GM23248 (cell line): ENCODE measurements around the gene MKI67. TPM values are rescaled to one million over a fixed set of nuclear protein-coding genes. Genes with fewer than 3 reads are reported as not detected.
"Not testable (repeated sequence)": the region's sequence is repeated elsewhere in the genome, so short reads cannot be mapped to it uniquely, and the experiment has no call there.

ENCODE experiments used
- DNase-seq: peaks from one replicate; pipeline ENCODE4 v3.0.0-alpha.2; 2015
- H2AFZ ChIP-seq: fragments of 200-600 bp; sonication (generic); 2 replicates; pipeline ENCODE4 v1.6.1; 2016; ENCODE audit warnings: antibody characterized with exemption
- H3F3A ChIP-seq: fragments of 200-600 bp; sonication (generic); 2 replicates; pipeline ENCODE4 v1.6.1; 2016; ENCODE audit warnings: mild to moderate bottlenecking, antibody characterized with exemption, mixed run types; ENCODE audit not compliant: insufficient read depth
- H3K27ac ChIP-seq: fragments of 200-600 bp; sonication (generic); 2 replicates; pipeline ENCODE4 v1.5.1; 2016; ENCODE audit warnings: mild to moderate bottlenecking
- H3K27me3 ChIP-seq: fragments of 200-600 bp; sonication (generic); replicated peaks from 2 replicates; pipeline ENCODE4 v1.6.1; 2016; ENCODE audit warnings: mild to moderate bottlenecking; ENCODE audit not compliant: insufficient read depth
- H3K36me3 ChIP-seq: fragments of 200-600 bp; sonication (generic); 2 replicates; pipeline ENCODE4 v1.6.1; 2016; ENCODE audit warnings: low read depth, mild to moderate bottlenecking
- H3K4me1 ChIP-seq: fragments of 200-600 bp; sonication (generic); 2 replicates; pipeline ENCODE4 v1.6.1; 2016; ENCODE audit warnings: mild to moderate bottlenecking; ENCODE audit not compliant: insufficient read depth
- H3K4me2 ChIP-seq: fragments of 200-600 bp; sonication (generic); one replicate; pipeline ENCODE4 v1.6.1; 2016; ENCODE audit warnings: mild to moderate bottlenecking; ENCODE audit not compliant: unreplicated experiment
- H3K4me3 ChIP-seq: fragments of 200-600 bp; sonication (generic); 2 replicates; pipeline ENCODE4 v1.5.1; 2016; ENCODE audit warnings: mild to moderate bottlenecking
- H3K79me2 ChIP-seq: fragments of 200-600 bp; sonication (generic); 2 replicates; pipeline ENCODE4 v1.6.1; 2016; ENCODE audit warnings: mild to moderate bottlenecking; ENCODE audit not compliant: insufficient read depth
- H3K9ac ChIP-seq: fragments of 200-600 bp; sonication (generic); 2 replicates; pipeline ENCODE4 v1.6.1; 2016; ENCODE audit warnings: mild to moderate bottlenecking
- H3K9me2 ChIP-seq: fragments of 200-600 bp; sonication (generic); 2 replicates; pipeline ENCODE4 v1.6.1; 2016; ENCODE audit warnings: mixed run types, mild to moderate bottlenecking, moderate library complexity; ENCODE audit not compliant: insufficient read depth
- H3K9me3 ChIP-seq: fragments of 200-600 bp; sonication (generic); one replicate; pipeline ENCODE4 v1.6.1; 2017; ENCODE audit warnings: low read depth
- H4K20me1 ChIP-seq: fragments of 200-600 bp; sonication (generic); 2 replicates; pipeline ENCODE4 v1.6.0; 2016; ENCODE audit not compliant: insufficient read depth
- EZH2 ChIP-seq: fragments of 200-600 bp; sonication (generic); IDR thresholded peaks from 2 replicates; pipeline ENCODE4 v1.6.1; 2018; ENCODE audit warnings: antibody characterized with exemption, mild to moderate bottlenecking; ENCODE audit not compliant: insufficient read depth, poor library complexity, severe bottlenecking
- EZH2phosphoT487 ChIP-seq: fragments of 200-600 bp; sonication (generic); IDR thresholded peaks from 2 replicates; pipeline ENCODE4 v1.6.1; 2018; ENCODE audit warnings: antibody characterized with exemption, moderate library complexity, mild to moderate bottlenecking, low read depth; ENCODE audit not compliant: insufficient read depth
- WGBS, 2 experiments: methylation state at CpG; one replicate each; pipeline ENCODE4 v1.1.6; 2015 to 2017; ENCODE audit warnings: low lambda C conversion rate in 2 of 2, low coverage in 1 of 2; ENCODE audit errors: missing lambda C conversion rate in 2 of 2; 5-methylcytosine and 5-hydroxymethylcytosine counted together
- in situ Hi-C: fragments of 300-500 bp; cut with MboI; formaldehyde crosslinking; loops from 2 replicates; pipeline ENCODE4 v1.15.0; 2020
- polyA plus RNA-seq: library from polyadenylated mRNA; unstranded; fragments of >200 nt; fragmentation: Nextera tagmentation; extraction: Ambion mirVana; gene quantifications from 2 replicates; pipeline ENCODE4 v1.2.1, GENCODE V29; 2016
- total RNA-seq: library from RNA; depleted of rRNA; stranded (reverse); fragments of >200 nt; shearing (Covaris generic); gene quantifications from 2 replicates; pipeline ENCODE4 v1.2.3, GENCODE V29; 2014

MKI67 gene
- total and polyA plus RNA-seq, 2 experiments from 2014 or later, result 12.2 to 22.5 TPM

DNA sequence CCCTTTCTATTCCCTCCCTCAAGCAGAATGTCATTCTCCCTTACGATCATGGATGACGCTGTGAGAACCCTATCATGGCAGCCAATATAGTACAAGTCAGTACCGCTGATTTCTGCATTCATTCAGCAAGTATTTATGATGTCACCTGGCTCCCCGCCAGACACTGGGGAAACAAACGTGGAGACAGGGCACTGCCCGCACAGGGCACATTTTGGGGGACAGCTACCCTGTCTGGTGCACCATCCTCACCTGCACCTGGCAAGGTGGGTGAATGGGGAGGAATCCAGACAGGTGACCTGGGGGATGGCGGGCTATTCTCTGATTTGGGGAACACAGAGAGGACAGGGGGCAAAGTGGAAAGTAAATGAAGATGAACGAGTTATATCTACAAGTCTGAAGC is 28.4 kb downstream of the MKI67 start:
- in situ Hi-C loops, result no loop called here

DNA sequence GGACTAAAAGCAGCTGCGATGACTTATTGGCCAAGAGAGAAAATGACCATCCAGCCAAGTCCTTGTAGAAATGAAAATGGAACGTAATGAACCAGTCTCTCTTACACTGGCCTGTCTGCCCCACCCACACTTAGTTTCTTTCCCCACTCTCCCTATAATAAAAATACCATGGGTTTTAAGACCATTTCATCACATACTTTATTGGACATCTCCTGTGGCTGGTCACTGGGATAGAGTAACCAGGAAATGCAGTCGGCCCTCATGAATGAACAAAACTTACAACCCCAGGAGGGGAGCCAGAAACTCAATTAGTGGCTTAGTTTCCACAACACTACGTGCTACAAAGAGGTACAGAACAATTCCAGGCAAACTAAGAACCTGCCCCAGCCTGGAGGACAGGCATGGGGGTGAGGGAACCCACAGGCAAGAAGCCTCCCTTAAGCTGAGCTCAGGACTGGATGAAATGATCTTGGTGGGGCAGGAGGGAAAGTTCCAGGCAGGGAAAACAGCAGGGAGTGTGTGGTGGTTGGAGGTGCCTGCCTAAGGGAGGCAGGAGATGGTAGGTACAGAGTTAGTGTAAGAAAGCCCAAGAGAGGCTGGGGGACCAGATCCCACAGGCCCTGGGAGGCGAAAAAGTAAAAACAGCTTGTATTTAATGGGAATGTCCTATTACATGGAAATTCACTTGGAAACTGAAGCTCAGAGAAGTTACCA is 29.6 kb downstream of the MKI67 start:
- Histone ChIP-seq H3K27me3 (no peaks in the 10 kb centered on the region), H3K27ac (no peak overlapping the region), H2AFZ (no peak overlapping the region), H3K79me2 (no peaks in the 10 kb centered on the region), H3K9ac (no peak overlapping the region), H3K36me3 (no peaks in the 10 kb centered on the region), H3K4me3 (no peak overlapping the region), H3K9me3 (no peaks in the 10 kb centered on the region), H4K20me1 (no peaks in the 10 kb centered on the region), H3F3A (no peaks in the 10 kb centered on the region), H3K4me2 (no peak overlapping the region), H3K4me1 (no peaks in the 10 kb centered on the region), H3K9me2 (no peaks in the 10 kb centered on the region)
- in situ Hi-C loops, result no loop called here
- DNase-seq, result peak; percentile 27
- WGBS, 2 experiments, result 81 to 87% methylated on average over 5 of the region's 5 CpGs
- TF ChIP-seq EZH2phosphoT487 (no peak), EZH2 (no peak)

More for the DNA sequence above, 28.4 kb downstream of the MKI67 start:
- Histone ChIP-seq H3K27ac (no peak overlapping the region), H3K27me3 (no peaks in the 10 kb centered on the region), H2AFZ (no peak overlapping the region), H3K9ac (no peak overlapping the region), H4K20me1 (no peaks in the 10 kb centered on the region), H3K4me2 (no peak overlapping the region), H3K36me3 (no peaks in the 10 kb centered on the region), H3K4me1 (no peaks in the 10 kb centered on the region), H3K4me3 (no peak overlapping the region), H3K9me2 (no peaks in the 10 kb centered on the region), H3F3A (no peaks in the 10 kb centered on the region), H3K79me2 (no peaks in the 10 kb centered on the region), H3K9me3 (no peaks in the 10 kb centered on the region)
- peak; percentile 14 for DNase-seq
- 79 to 82% methylated on average over 8 of the region's 8 CpGs for WGBS, 2 experiments
- TF ChIP-seq EZH2phosphoT487 (no peak), EZH2 (no peak)

DNA sequence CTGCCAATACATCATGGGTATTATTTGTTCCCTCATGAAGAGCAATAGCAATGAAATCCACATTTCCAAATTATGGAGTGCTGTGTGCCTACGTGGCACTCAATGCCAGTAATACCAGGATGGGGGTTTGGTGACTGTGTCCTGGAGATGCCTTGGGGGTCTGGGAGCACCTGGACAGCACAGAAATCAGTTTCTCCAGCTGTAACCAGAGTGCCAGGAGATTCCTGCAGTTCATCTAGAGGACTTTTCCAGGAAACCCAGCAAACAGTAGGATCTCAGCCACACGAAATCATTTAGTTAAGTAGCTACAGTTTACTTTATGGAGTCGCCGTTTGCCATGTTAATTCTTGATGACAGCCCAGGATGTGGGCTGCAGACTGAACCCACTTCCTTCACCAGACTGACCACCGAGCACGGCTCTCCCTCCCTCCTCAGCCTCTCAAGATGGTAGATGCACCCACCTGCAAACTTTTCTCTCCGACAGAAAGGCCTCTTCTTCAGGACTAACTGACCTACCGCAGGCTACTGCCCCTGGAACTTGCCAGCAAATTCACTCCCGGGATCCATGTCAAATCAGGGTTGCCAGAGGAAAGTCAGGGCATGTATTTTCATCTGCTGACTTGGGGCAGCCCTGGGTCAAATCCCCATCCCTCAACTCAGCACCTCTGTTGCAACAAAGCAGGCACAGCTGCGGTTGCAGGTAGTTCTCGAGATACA is 30.3 kb downstream of the MKI67 start:
- no peaks in the 10 kb centered on the region for H3K27me3 ChIP-seq
- no peaks in the 10 kb centered on the region for H3F3A ChIP-seq
- TF ChIP-seq EZH2, result no peak
- TF ChIP-seq EZH2phosphoT487, result no peak
- in situ Hi-C loops, result no loop called here
- no peak for DNase-seq
- H3K4me3 ChIP-seq, result no peak overlapping the region
- H3K4me1 ChIP-seq, result no peaks in the 10 kb centered on the region
- no peak overlapping the region for H2AFZ ChIP-seq
- H3K9me2 ChIP-seq, result no peaks in the 10 kb centered on the region
- H3K36me3 ChIP-seq, result no peaks in the 10 kb centered on the region
- no peaks in the 10 kb centered on the region for H3K79me2 ChIP-seq
- H3K27ac ChIP-seq, result no peak overlapping the region
- 91 to 94% methylated on average over 11 of the region's 11 CpGs for WGBS, 2 experiments
- no peak overlapping the region for H3K9ac ChIP-seq
- H3K4me2 ChIP-seq, result no peak overlapping the region
- no peaks in the 10 kb centered on the region for H4K20me1 ChIP-seq
- H3K9me3 ChIP-seq, result no peaks in the 10 kb centered on the region

DNA sequence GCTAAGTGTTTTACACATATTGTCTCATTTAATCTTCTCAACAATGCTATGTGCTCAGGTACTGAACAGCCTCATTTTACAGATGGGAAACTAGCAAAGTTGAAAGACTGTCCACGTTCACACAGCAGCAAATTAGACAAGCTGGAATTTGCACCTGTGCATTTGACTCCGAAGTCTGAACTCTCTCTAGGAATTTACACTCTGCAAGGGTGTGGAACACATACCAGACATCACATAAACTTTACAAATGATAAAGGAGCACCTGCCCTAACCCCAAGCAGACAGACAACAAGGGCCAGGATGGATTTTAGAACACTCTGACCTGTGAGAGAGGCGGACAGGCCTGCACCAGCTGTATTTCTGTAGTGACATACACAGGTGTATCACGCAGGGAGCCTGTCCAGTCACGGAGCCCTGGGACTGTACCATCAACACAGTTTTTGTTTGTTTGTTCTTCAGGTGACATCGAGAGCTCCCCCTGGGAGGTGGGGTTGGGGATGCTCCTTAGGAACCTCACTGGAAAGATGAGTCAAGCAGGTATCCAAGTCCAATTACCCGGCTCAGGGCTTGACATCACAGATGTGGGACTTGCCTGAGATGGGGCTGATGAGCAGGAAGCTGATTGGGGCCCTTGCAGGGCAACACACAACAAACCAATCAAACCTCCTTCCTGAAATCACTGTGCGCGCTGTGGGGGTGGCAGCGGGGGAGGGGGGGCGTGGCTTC is 31.0 kb downstream of the MKI67 start:
- no peaks in the 10 kb centered on the region for H3K36me3 ChIP-seq
- no peaks in the 10 kb centered on the region for H3F3A ChIP-seq
- H3K9ac ChIP-seq, result no peak overlapping the region
- WGBS, 2 experiments, result 91 to 94% methylated on average over 10 to 11 of the region's 11 CpGs
- no peak overlapping the region for H3K27ac ChIP-seq
- no peak overlapping the region for H3K4me2 ChIP-seq
- H3K79me2 ChIP-seq, result no peaks in the 10 kb centered on the region
- in situ Hi-C loops, result no loop called here
- H3K4me3 ChIP-seq, result no peak overlapping the region
- H3K4me1 ChIP-seq, result no peaks in the 10 kb centered on the region
- H4K20me1 ChIP-seq, result no peaks in the 10 kb centered on the region
- no peaks in the 10 kb centered on the region for H3K9me2 ChIP-seq
- no peak for TF ChIP-seq EZH2
- no peak for TF ChIP-seq EZH2phosphoT487
- H2AFZ ChIP-seq, result no peak overlapping the region
- DNase-seq, result no peak
- no peaks in the 10 kb centered on the region for H3K27me3 ChIP-seq
- no peaks in the 10 kb centered on the region for H3K9me3 ChIP-seq

DNA sequence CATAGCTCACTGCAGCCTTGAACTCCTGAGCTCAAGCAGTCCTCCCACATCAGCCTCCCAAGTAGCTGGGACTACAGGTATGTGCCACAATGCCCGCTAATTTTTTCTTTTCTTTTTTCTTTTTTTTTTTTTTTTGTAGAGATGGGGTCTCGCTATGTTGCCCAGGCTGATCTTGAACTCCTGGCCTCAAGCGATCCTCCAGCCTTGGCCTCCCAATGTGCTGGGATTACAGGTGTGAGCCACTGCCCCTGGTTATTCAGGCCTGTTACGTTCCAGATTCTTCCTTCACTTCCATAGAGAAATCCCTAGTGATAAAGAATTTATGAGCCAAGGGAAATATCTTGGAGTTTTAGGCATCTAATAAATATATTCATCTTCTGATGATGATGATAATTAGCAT is 31.6 kb downstream of the MKI67 start:
- H3K27ac ChIP-seq, in situ Hi-C loops, H3K4me2 ChIP-seq, H3F3A ChIP-seq, H2AFZ ChIP-seq, H3K36me3 ChIP-seq, H3K9ac ChIP-seq, H3K4me1 ChIP-seq, H3K79me2 ChIP-seq, DNase-seq, H3K27me3 ChIP-seq, H3K9me2 ChIP-seq, H3K4me3 ChIP-seq, H3K9me3 ChIP-seq, H4K20me1 ChIP-seq: not testable (repeated sequence)
- 97 to 99% methylated on average over 4 of the region's 4 CpGs for WGBS, 2 experiments
